WTC11 (cell line): Measurements from ENCODE around the gene THSD4.

Source experiments
- CREB1 ChIP-seq: sonication (generic); formaldehyde crosslinking; IDR thresholded peaks from 2 replicates; pipeline ENCODE4 v1.8.0; 2023; ENCODE audit warnings: mild to moderate bottlenecking, missing genetic modification reagents
- CTCF ChIP-seq: fragments of 200-600 bp; IDR thresholded peaks from 2 replicates; pipeline ENCODE4 v1.8.0; 2022; ENCODE audit warnings: antibody characterized with exemption
- E2F5 ChIP-seq: sonication (generic); formaldehyde crosslinking; IDR thresholded peaks from 2 replicates; pipeline ENCODE4 v1.8.1; 2022; ENCODE audit warnings: mild to moderate bottlenecking, moderate library complexity, missing genetic modification reagents
- TF ChIP-seq, protein P1 (sequence below): sonication (generic); formaldehyde crosslinking; conservative IDR thresholded peaks from 2 replicates; pipeline ENCODE4 v1.8.1; 2022; ENCODE audit warnings: mild to moderate bottlenecking, missing genetic modification reagents
- TF ChIP-seq, protein P2 (sequence below): sonication (generic); formaldehyde crosslinking; IDR thresholded peaks from 2 replicates; pipeline ENCODE4 v1.8.0; 2022; ENCODE audit warnings: mild to moderate bottlenecking, missing genetic modification reagents

DNA sequence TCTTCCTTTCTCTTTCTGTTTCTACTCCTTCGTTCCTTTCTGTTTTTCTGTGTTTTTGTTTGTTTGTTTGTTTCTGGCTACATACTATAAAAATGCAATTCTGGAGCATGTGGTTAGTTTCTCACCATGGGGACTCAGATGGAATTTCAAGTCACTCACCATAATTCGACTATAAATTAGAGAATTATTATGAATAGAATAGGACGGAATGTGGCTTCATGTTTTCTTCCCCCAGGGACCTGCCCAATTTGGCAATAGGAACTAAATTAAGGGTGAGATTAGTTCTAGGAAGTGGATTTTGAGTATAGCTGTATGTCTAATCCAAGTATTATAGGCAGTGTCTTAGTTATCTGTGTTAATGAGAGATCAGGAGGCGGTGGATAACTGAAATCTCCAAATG, 96.9 kb downstream of the THSD4 start:
- TF ChIP-seq CREB1 (CRISPR knock-in tag) = no peak
- TF ChIP-seq E2F5 = no peak
- TF ChIP-seq, protein P1, sequence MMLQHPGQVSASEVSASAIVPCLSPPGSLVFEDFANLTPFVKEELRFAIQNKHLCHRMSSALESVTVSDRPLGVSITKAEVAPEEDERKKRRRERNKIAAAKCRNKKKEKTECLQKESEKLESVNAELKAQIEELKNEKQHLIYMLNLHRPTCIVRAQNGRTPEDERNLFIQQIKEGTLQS (CRISPR knock-in tag) = no peak
- no peak for TF ChIP-seq CTCF
- TF ChIP-seq, protein P2, sequence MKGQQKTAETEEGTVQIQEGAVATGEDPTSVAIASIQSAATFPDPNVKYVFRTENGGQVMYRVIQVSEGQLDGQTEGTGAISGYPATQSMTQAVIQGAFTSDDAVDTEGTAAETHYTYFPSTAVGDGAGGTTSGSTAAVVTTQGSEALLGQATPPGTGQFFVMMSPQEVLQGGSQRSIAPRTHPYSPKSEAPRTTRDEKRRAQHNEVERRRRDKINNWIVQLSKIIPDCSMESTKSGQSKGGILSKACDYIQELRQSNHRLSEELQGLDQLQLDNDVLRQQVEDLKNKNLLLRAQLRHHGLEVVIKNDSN = no peak
